ENCODE measurements around the gene EFEMP1. TPM values are rescaled to one million over a fixed set of nuclear protein-coding genes. Genes with fewer than 3 reads are reported as not detected.

The EFEMP1 gene
- total and polyA plus RNA-seq, 7 experiments from 2014 or later, result not detected

DNA sequence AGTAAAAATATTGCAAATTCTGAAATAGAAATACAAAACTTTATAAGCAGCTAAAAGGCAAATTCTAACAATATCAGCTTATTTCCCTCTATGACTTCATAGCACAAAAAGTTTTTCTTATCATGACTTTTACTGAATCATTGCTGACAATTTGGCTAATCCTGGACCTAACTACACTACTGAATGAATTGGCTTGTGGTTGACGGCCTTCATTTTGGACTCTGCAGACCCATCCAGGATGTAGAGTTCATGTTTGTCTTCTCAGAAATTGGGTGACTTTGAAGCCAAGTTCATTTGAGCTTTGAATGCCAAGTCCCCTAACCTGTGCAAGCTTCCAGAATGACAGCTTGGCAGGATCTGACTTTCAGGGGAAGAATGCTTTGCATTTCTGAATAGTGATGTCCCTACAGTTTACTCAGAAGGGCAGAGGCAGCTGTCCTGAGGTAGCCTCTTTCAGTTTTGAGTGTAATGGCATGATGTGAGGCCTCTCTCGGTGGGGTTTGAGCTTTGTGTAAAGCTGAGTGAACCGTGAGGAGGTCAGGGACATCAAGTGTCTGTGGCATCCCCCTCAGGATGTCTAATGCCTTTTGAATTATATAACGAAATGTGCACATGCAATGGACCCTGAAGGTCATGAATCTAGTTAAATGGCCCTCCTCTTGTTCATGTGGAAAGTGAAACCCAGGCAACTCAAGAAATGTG lies 48.0 kb downstream of the EFEMP1 start:
- Mint-ChIP-seq H3K27ac (no peak overlapping the region), H3K4me1 (peaks cover 0 to 2% (median 0%) of the 10 kb centered on the region in 7 donors), H3K27me3 (peaks cover 0 to 13% (median 7%) of the 10 kb centered on the region in 5 donors), H3K9me3 (peaks cover 0 to 5% (median 0%) of the 10 kb centered on the region in 11 donors), H3K36me3 (no peaks in the 10 kb centered on the region), H3K4me3 (no peak overlapping the region)
- Histone ChIP-seq H3K4me3 (ENCODE audit: low read length) (no peak overlapping the region), H3K9me3 (ENCODE audit: control insufficient read depth in 2 of 3, low read length in 3 of 3) (no peaks in the 10 kb centered on the region), H3K4me1 (ENCODE audit: control insufficient read depth in 2 of 2, insufficient read depth in 2 of 2, low read length in 2 of 2) (no peaks in the 10 kb centered on the region), H3K27me3 (ENCODE audit: control insufficient read depth in 2 of 2, insufficient read depth in 2 of 2, low read length in 2 of 2) (no peaks in the 10 kb centered on the region), H3K36me3 (ENCODE audit: control insufficient read depth in 2 of 3, insufficient read depth in 3 of 3, low read length in 3 of 3) (no peaks in the 10 kb centered on the region), H3K27ac (ENCODE audit: low read depth, low read length) (no peak overlapping the region)
- ATAC-seq (no peak), DNase-seq (no peak)
- POLR2A ChIA-PET, result no interaction called here
- intact Hi-C loops (cut with micrococcal nuclease), result no loop called here
- CTCF ChIA-PET, result no interaction called here

DNA sequence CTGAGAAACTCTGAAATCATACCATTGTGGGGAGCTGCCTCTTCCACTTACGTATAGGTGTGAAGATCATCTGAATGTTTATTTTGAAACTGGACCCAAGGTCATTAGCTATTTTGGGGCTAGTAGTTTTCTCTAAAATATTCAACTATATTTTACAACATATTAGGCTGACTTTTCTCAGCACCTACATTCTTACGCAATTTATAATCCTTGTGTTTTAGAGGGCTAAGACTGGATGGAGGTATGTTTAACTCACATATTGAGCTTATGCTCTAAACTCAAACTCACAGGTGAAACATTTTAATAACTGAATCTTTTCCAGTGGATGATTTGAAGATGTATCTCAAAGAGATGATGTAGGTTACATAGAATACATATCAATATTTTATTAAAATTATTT lies 49.2 kb downstream of the EFEMP1 start:
- ChIA-PET CTCF (no interaction called here), POLR2A (no interaction called here)
- Histone ChIP-seq H3K27ac (ENCODE audit: low read depth, low read length) (no peak overlapping the region), H3K9me3 (ENCODE audit: control insufficient read depth in 2 of 3, low read length in 3 of 3) (no peaks in the 10 kb centered on the region), H3K4me3 (ENCODE audit: low read length) (no peak overlapping the region), H3K36me3 (ENCODE audit: control insufficient read depth in 2 of 3, insufficient read depth in 3 of 3, low read length in 3 of 3) (no peaks in the 10 kb centered on the region), H3K27me3 (ENCODE audit: control insufficient read depth in 2 of 2, insufficient read depth in 2 of 2, low read length in 2 of 2) (no peaks in the 10 kb centered on the region), H3K4me1 (ENCODE audit: control insufficient read depth in 2 of 2, insufficient read depth in 2 of 2, low read length in 2 of 2) (no peaks in the 10 kb centered on the region)
- Mint-ChIP-seq H3K27me3 (peaks cover 0 to 17% (median 9%) of the 10 kb centered on the region in 5 donors), H3K27ac (no peak overlapping the region), H3K4me1 (peaks cover 0 to 2% (median 0%) of the 10 kb centered on the region in 7 donors), H3K36me3 (no peaks in the 10 kb centered on the region), H3K9me3 (peaks cover 0 to 6% (median 0%) of the 10 kb centered on the region in 11 donors), H3K4me3 (no peak overlapping the region)
- ATAC-seq (no peak), DNase-seq (no peak)
- intact Hi-C loops (cut with micrococcal nuclease), result no loop called here

DNA sequence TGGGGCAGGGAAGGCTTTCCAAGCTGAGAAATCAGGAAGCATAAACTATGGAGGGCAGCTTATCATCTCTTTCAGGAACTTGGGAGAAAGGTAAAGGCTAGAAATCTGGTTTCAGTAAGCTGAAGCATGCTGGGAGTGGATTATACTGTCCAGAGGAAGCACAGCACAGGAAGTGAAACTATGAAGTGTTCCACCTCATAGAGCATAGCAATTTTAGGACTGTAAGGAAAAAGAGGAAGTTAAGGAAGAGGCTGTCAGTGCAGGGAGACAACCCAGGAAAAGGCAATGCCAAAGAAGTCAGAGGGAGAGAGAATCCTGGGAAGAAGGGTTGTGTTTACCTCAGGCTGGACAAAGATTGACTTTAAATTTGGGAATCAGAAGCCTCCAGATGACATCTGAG lies 51.9 kb downstream of the EFEMP1 start:
- Mint-ChIP-seq H3K36me3 (no peaks in the 10 kb centered on the region), H3K4me3 (no peak overlapping the region), H3K27me3 (peaks cover 0 to 18% (median 9%) of the 10 kb centered on the region in 5 donors), H3K27ac (no peak overlapping the region), H3K4me1 (peaks cover 0 to 2% (median 0%) of the 10 kb centered on the region in 7 donors), H3K9me3 (peaks cover 0 to 10% (median 0%) of the 10 kb centered on the region in 11 donors)
- CTCF ChIA-PET, result no interaction called here
- Histone ChIP-seq H3K27me3 (ENCODE audit: control insufficient read depth in 2 of 2, insufficient read depth in 2 of 2, low read length in 2 of 2) (no peaks in the 10 kb centered on the region), H3K36me3 (ENCODE audit: control insufficient read depth in 2 of 3, insufficient read depth in 3 of 3, low read length in 3 of 3) (no peaks in the 10 kb centered on the region), H3K4me1 (ENCODE audit: control insufficient read depth in 2 of 2, insufficient read depth in 2 of 2, low read length in 2 of 2) (no peaks in the 10 kb centered on the region), H3K4me3 (ENCODE audit: low read length) (no peak overlapping the region), H3K27ac (ENCODE audit: low read depth, low read length) (no peak overlapping the region), H3K9me3 (ENCODE audit: control insufficient read depth in 2 of 3, low read length in 3 of 3) (no peaks in the 10 kb centered on the region)
- no peak for DNase-seq
- POLR2A ChIA-PET, result no interaction called here
- intact Hi-C loops (cut with micrococcal nuclease), result no loop called here
- peak; percentile 67 for ATAC-seq

DNA sequence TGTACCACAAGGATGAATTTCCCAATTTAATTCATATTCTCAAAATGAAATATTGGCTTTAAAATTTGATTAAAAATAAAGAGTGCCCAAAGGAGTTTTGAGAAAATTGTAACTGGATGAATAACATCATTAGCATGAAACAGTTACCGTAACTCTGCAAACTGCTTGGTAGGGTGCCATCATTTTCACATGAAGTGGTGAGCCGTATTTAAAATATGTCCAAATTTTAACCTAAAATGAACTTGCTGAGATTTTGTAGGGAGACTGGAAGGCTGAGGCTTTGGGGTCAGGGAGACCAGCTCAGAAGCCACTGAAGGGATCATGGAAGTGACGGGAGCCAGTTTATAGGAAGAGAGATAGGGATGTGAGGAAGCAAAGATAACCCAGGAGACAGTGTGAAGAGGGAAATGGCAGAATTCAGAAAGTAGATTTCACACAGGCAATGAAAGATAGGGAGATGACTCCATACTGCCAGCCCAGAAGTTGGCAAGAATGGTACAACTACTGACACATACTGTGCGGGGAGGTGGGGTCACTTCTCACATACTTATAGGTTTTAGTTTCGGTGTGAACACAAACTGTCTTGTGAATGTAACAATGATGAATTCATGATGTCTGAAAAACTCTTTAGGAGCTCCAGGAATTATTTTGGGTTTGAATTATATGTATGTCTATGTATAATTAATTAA lies 53.8 kb downstream of the EFEMP1 start:
- peaks cover 0 to 2% (median 0%) of the 10 kb centered on the region in 7 donors for H3K4me1 Mint-ChIP-seq
- Histone ChIP-seq H3K27ac (ENCODE audit: low read depth, low read length) (no peak overlapping the region), H3K36me3 (ENCODE audit: control insufficient read depth in 2 of 3, insufficient read depth in 3 of 3, low read length in 3 of 3) (no peaks in the 10 kb centered on the region), H3K27me3 (ENCODE audit: control insufficient read depth in 2 of 2, insufficient read depth in 2 of 2, low read length in 2 of 2) (no peaks in the 10 kb centered on the region), H3K9me3 (ENCODE audit: control insufficient read depth in 2 of 3, low read length in 3 of 3) (no peaks in the 10 kb centered on the region), H3K4me1 (ENCODE audit: control insufficient read depth in 2 of 2, insufficient read depth in 2 of 2, low read length in 2 of 2) (no peaks in the 10 kb centered on the region), H3K4me3 (ENCODE audit: low read length) (no peak overlapping the region)
- ChIA-PET POLR2A (no interaction called here), CTCF (no interaction called here)
- H3K9me3 Mint-ChIP-seq, result peaks cover 0 to 10% (median 0%) of the 10 kb centered on the region in 11 donors
- ATAC-seq (no peak), DNase-seq (no peak)
- intact Hi-C loops (cut with micrococcal nuclease), result no loop called here
- H3K27me3 Mint-ChIP-seq, result peaks cover 0 to 21% (median 9%) of the 10 kb centered on the region in 5 donors
- no peak overlapping the region for H3K27ac Mint-ChIP-seq
- no peaks in the 10 kb centered on the region for H3K36me3 Mint-ChIP-seq
- no peak overlapping the region for H3K4me3 Mint-ChIP-seq

DNA sequence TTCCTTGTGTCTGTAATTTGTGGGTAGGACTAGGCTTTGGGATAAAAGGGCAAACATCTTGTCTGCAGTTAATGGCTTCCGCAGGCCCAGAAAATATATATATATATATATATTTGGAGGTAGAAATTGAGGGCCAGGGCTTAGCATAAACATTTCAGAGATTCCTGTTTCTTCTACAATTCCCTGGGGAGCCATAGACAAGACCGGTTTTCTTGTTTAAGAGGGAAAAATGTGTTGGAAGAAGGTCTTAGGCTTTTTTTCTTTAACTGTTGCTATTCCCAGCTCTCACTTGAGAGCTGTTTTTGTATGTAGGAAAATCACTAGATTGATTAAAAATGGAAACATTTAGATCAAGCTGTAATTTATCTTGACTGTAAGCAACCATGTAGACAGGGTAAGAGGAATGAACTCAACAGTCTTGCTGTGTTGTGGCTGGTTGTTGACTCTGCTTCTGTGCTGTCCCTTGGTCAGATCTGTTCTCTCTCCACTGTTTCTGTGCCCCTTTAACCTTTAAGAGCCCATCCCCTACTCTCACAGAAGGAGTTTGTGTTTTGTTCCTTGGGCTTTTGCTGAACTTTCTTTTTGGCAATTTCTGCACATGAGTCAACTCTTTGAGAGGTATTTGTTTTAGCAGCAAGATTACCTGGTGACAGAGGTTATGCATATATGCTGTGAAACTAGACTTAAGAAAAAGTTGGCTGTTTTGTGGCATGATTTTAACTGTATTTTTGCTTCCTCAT lies 58.3 kb downstream of the EFEMP1 start:
- intact Hi-C loops (cut with micrococcal nuclease), result no loop called here
- Mint-ChIP-seq H3K27ac (no peak overlapping the region), H3K9me3 (peaks cover 0 to 11% (median 0%) of the 10 kb centered on the region in 11 donors), H3K4me1 (no peaks in the 10 kb centered on the region), H3K4me3 (no peak overlapping the region), H3K36me3 (no peaks in the 10 kb centered on the region), H3K27me3 (peaks cover 0 to 21% (median 10%) of the 10 kb centered on the region in 5 donors)
- POLR2A ChIA-PET, result no interaction called here
- CTCF ChIA-PET, result no interaction called here
- DNase-seq (no peak), ATAC-seq (no peak)
- no peaks in the 10 kb centered on the region for H3K27me3 ChIP-seq (ENCODE audit: control insufficient read depth in 2 of 2, insufficient read depth in 2 of 2, low read length in 2 of 2)
- no peaks in the 10 kb centered on the region for H3K9me3 ChIP-seq (ENCODE audit: control insufficient read depth in 2 of 3, low read length in 3 of 3)
- no peak overlapping the region for H3K27ac ChIP-seq (ENCODE audit: low read depth, low read length)
- H3K4me1 ChIP-seq (ENCODE audit: control insufficient read depth in 2 of 2, insufficient read depth in 2 of 2, low read length in 2 of 2), result no peaks in the 10 kb centered on the region
- no peaks in the 10 kb centered on the region for H3K36me3 ChIP-seq (ENCODE audit: control insufficient read depth in 2 of 3, insufficient read depth in 3 of 3, low read length in 3 of 3)
- no peak overlapping the region for H3K4me3 ChIP-seq (ENCODE audit: low read length)

DNA sequence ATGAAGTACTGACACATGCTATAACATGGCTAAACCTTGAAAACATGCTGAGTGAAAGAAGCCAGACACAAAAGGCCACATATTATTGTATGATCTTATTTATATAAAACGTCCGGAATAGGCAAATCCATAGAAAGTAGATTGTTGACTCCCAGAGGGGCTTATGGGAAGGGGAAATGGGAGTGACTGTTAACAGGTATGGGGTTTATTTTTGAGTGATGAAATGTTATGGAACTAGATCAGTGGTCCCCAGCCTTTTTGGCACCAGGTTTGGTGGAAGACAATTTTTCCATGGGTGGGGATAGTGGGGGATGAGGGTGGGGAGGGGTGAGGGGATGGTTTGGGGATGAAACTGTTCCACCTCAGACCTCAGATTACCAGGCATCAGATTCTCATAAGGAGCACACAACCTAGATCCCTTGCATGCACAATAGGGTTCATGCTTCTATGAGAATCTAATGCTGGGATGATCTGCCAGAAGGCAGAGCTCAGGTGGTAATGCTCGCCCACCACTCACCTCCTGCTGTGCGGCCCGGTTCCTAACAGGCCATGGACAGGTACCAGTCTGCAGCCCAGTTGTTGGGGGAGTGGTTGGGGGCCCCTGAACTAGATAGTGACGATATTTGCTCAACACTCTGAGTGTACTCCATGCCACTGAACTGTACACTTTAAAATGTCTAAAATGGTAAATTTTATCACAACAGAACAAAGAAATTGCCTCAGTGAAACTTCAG lies 59.1 kb downstream of the EFEMP1 start:
- H3K36me3 Mint-ChIP-seq, result no peaks in the 10 kb centered on the region
- Histone ChIP-seq H3K9me3 (ENCODE audit: control insufficient read depth in 2 of 3, low read length in 3 of 3) (no peaks in the 10 kb centered on the region), H3K4me3 (ENCODE audit: low read length) (no peak overlapping the region), H3K36me3 (ENCODE audit: control insufficient read depth in 2 of 3, insufficient read depth in 3 of 3, low read length in 3 of 3) (no peaks in the 10 kb centered on the region), H3K27me3 (ENCODE audit: control insufficient read depth in 2 of 2, insufficient read depth in 2 of 2, low read length in 2 of 2) (no peaks in the 10 kb centered on the region), H3K27ac (ENCODE audit: low read depth, low read length) (no peak overlapping the region), H3K4me1 (ENCODE audit: control insufficient read depth in 2 of 2, insufficient read depth in 2 of 2, low read length in 2 of 2) (no peaks in the 10 kb centered on the region)
- intact Hi-C loops (cut with micrococcal nuclease), result no loop called here
- H3K4me1 Mint-ChIP-seq, result no peaks in the 10 kb centered on the region
- ChIA-PET CTCF (no interaction called here), POLR2A (no interaction called here)
- ATAC-seq (no peak), DNase-seq (no peak)
- H3K27me3 Mint-ChIP-seq, result peaks cover 0 to 17% (median 5%) of the 10 kb centered on the region in 5 donors
- peaks cover 0 to 11% (median 0%) of the 10 kb centered on the region in 11 donors for H3K9me3 Mint-ChIP-seq
- no peak overlapping the region for H3K27ac Mint-ChIP-seq
- no peak overlapping the region for H3K4me3 Mint-ChIP-seq

Measured in naive thymus-derived CD4-positive, alpha-beta T cell (primary cell).